Osteoblast (primary cell): ENCODE data around the gene TRIM66. TPM values are rescaled to one million over a fixed set of nuclear protein-coding genes. Genes with fewer than 3 reads are reported as not detected.

Source experiments
- DNase-seq: peaks from one replicate; pipeline ENCODE4 v3.0.0; 2011; ENCODE audit warnings: low spot score, mixed read lengths; ENCODE audit not compliant: insufficient read length; ENCODE audit errors: missing footprints
- H2AFZ ChIP-seq: 2 replicates; pipeline ENCODE4 v1.6.0; 2011; ENCODE audit warnings: mild to moderate bottlenecking, low read length
- H3K27ac ChIP-seq: 2 replicates; pipeline ENCODE4 v1.5.1; 2011; ENCODE audit warnings: mild to moderate bottlenecking, low read depth, low read length, moderate library complexity
- H3K27me3 ChIP-seq: 2 replicates; pipeline ENCODE4 v1.6.0; 2012; ENCODE audit warnings: mild to moderate bottlenecking, control low read depth, inconsistent platforms, low read length, moderate library complexity; ENCODE audit not compliant: insufficient read depth
- H3K36me3 ChIP-seq: 2 replicates; pipeline ENCODE4 v1.5.1; 2011; ENCODE audit warnings: mild to moderate bottlenecking, low read length, control low read depth, moderate library complexity; ENCODE audit not compliant: insufficient read depth
- H3K4me1 ChIP-seq: 2 replicates; pipeline ENCODE4 v1.5.1; 2011; ENCODE audit warnings: mild to moderate bottlenecking, low read length, control low read depth, moderate library complexity; ENCODE audit not compliant: insufficient read depth
- H3K4me2 ChIP-seq: 2 replicates; pipeline ENCODE4 v1.6.0; 2011; ENCODE audit warnings: mild to moderate bottlenecking, low read length; ENCODE audit not compliant: insufficient read depth
- H3K4me3 ChIP-seq: fragments of 200-600 bp; sonication (generic); 3 replicates; pipeline ENCODE4 v1.5.1; 2012; ENCODE audit warnings: mild to moderate bottlenecking, low read length, inconsistent platforms; ENCODE audit not compliant: insufficient read depth
- H3K79me2 ChIP-seq: 2 replicates; pipeline ENCODE4 v1.6.0; 2012; ENCODE audit warnings: mild to moderate bottlenecking, low read length, control low read depth, inconsistent platforms; ENCODE audit not compliant: insufficient read depth
- H3K9me3 ChIP-seq: 2 replicates; pipeline ENCODE4 v1.5.1; 2011; ENCODE audit warnings: low read depth, low read length, control low read depth
- H4K20me1 ChIP-seq: 2 replicates; pipeline ENCODE4 v1.6.0; 2012; ENCODE audit warnings: mild to moderate bottlenecking, low read length, control low read depth; ENCODE audit not compliant: insufficient read depth
- CTCF ChIP-seq: IDR thresholded peaks from 2 replicates; pipeline ENCODE4 v1.5.1; 2011; ENCODE audit warnings: mild to moderate bottlenecking, low read depth, low read length, moderate library complexity; ENCODE audit errors: extremely low read depth
- total RNA-seq: library from RNA; depleted of rRNA; stranded (reverse); fragments of >200 nt; gene quantifications from 2 replicates; pipeline ENCODE4 v1.2.3, GENCODE V29; 2012

Gene TRIM66
- total RNA-seq, 1 donor = 9.0 TPM

DNA sequence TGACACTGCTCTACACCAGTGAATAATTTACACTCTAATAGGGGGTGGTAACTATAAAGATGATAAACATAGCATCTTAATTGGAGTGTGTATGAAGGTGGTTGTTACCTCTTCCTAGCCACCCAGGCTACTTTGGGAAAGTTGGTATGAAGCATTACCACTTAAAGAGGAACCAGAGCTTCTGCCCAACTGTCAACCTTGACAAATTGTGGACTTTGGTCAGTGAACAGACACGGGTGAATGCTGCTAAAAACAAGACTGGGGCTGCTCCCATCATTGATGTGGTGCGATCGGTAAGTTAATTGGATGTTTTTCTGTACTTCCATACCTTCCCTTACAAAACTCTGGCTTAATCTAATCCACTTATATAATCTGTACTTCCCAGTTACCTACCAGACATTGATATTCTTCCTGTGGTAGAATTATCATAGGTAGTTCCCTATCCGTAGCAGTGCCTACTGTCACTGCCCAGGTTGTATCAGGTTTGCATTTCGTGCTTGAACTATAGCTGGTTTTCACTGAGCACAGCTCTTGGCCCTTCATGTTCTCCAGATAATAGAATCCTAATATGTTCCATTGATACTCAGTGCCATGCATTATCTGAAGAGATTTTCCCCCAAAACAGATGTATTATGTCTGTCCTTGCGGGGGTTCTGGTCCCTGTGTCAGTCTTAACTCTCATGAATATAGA lies 2.3 kb upstream of the TRIM66 start:
- Histone ChIP-seq H3K27me3 (no peaks in the 10 kb centered on the region), H4K20me1 (peaks cover 18% of the 10 kb centered on the region), H3K27ac (peak overlapping the region; percentile 97), H2AFZ (no peak overlapping the region), H3K4me2 (peak overlapping the region; percentile 90), H3K4me1 (peaks cover 53% of the 10 kb centered on the region), H3K79me2 (peaks cover 46% of the 10 kb centered on the region), H3K9me3 (no peaks in the 10 kb centered on the region), H3K36me3 (peaks cover 39% of the 10 kb centered on the region), H3K4me3 (peak overlapping the region; percentile 100)
- no peak for DNase-seq
- TF ChIP-seq CTCF = no peak

DNA sequence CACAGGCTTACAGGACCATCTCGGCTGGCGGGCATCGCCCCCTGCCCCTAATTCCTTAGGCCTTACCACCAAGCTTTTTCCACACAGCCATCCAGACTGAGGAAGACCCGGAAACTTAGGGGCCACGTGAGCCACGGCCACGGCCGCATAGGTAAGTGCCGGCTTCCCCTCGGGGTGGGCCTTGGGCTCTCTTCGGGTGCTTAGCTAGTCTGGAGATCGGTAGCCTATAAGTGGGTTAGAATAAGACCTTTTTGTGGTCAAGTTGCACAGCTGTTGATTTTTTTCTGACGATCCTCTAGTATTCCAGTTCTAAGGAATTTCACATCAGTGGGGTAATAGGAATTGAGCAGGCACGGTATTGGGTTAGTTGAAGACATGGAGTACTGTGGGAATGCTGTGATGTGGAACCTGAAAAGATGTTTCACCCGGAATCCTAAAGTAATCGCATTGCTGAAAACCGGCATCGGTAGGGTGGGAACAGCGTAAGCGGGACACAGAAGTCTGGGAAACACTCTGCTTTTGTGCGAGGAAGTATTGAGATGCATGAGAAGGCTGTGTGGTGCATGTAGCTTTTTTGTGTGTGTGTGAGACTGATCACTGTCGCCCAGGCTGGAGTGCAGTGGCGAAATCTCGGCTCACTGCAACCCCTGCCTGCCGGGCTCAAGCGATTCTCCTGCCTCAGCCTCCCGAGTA lies 796 bp upstream of the TRIM66 start:
- Histone ChIP-seq H3K27me3 (no peaks in the 10 kb centered on the region), H3K4me2 (peak overlapping the region; percentile 90), H3K4me1 (peaks cover 41% of the 10 kb centered on the region), H3K36me3 (peaks cover 45% of the 10 kb centered on the region), H2AFZ (peak overlapping the region; percentile 51), H4K20me1 (peaks cover 18% of the 10 kb centered on the region), H3K4me3 (peak overlapping the region; percentile 100), H3K9me3 (no peaks in the 10 kb centered on the region), H3K27ac (peak overlapping the region; percentile 97), H3K79me2 (peaks cover 46% of the 10 kb centered on the region)
- no peak for TF ChIP-seq CTCF
- no peak for DNase-seq

GRCh38 chr11:8681837-8682302 lies 595 bp downstream of the TRIM66 start:
- peaks cover 18% of the 10 kb centered on the region for H4K20me1 ChIP-seq

More at GRCh38 chr11:8681837-8682302, 595 bp downstream of the TRIM66 start:
- Histone ChIP-seq H3K9me3 (no peaks in the 10 kb centered on the region), H2AFZ (peak overlapping the region; percentile 92), H3K4me3 (peak overlapping the region; percentile 100), H3K4me2 (peak overlapping the region; percentile 90), H3K79me2 (peaks cover 46% of the 10 kb centered on the region), H3K4me1 (peaks cover 32% of the 10 kb centered on the region), H3K27me3 (no peaks in the 10 kb centered on the region), H3K27ac (peak overlapping the region; percentile 97), H3K36me3 (peaks cover 43% of the 10 kb centered on the region)
- TF ChIP-seq CTCF = no peak
- peak; percentile 48 for DNase-seq
